Measurements from ENCODE around the gene TCF4.

DNA sequence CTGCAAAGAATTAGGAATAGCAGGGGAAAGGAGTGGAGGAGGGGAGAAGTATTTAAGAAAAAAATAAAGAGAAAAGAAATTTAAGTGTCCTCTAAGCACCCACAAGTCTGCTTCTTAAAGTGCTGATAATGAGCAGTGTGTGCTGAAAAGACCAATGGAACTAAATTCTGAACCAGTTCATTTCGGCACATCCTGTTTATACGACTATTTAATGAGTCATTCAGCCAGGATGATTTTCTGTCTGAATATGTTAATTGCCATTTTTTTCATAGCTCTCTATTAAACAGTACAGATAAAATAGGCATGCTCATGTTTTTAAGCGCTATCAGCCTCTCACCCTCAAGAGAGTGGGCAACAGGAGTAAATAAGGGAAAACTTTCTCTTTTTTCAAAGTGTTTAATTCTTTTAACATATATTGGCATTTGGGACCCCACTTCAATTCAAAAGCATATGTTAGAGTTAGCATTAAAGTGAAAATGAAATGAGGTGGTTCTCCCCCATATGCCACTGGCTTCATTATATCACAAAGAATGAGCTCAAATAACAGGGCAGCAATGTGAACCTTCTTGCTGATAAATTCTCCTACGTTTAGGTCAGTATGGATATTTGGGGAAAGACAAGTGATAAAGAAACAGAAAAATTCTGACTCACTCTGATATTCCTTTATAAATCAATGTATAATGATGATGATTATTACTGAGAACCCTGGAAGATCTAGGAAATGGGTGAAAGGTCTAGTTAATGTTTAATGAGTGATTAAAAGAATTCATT, 87.5 kb downstream of the TCF4 start:
- no peak for TF ChIP-seq EZH2 (IDR thresholded peaks at IDR 0.05; ENCODE audit: borderline replicate concordance, insufficient read depth, low read depth, low read length, poor library complexity, severe bottlenecking)
- TF ChIP-seq, protein P1, sequence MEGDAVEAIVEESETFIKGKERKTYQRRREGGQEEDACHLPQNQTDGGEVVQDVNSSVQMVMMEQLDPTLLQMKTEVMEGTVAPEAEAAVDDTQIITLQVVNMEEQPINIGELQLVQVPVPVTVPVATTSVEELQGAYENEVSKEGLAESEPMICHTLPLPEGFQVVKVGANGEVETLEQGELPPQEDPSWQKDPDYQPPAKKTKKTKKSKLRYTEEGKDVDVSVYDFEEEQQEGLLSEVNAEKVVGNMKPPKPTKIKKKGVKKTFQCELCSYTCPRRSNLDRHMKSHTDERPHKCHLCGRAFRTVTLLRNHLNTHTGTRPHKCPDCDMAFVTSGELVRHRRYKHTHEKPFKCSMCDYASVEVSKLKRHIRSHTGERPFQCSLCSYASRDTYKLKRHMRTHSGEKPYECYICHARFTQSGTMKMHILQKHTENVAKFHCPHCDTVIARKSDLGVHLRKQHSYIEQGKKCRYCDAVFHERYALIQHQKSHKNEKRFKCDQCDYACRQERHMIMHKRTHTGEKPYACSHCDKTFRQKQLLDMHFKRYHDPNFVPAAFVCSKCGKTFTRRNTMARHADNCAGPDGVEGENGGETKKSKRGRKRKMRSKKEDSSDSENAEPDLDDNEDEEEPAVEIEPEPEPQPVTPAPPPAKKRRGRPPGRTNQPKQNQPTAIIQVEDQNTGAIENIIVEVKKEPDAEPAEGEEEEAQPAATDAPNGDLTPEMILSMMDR (IDR thresholded peaks at IDR 0.05), result no peak

All from B cell (primary cell).